ENCODE data around the gene RHCG.
A peak's percentile ranks its signal among the peaks of the same experiment; 100 is the strongest.
"Not testable (repeated sequence)": the region's sequence is repeated elsewhere in the genome, so short reads cannot be mapped to it uniquely, and the experiment has no call there.

The RHCG gene

GRCh38 chr15:89477411-89478242 is 18.8 kb downstream of the RHCG start:
- no peak for DNase-seq (ENCODE audit: low spot score)

GRCh38 chr15:89475661-89476060 is 20.7 kb downstream of the RHCG start:
- DNase-seq (ENCODE audit: low spot score), result no peak

GRCh38 chr15:89472785-89473256 is 23.6 kb downstream of the RHCG start:
- DNase-seq (ENCODE audit: low spot score), result peak; percentile 60

GRCh38 chr15:89469426-89470096 is 26.8 kb downstream of the RHCG start:
- no peak for DNase-seq (ENCODE audit: low spot score)

GRCh38 chr15:89468813-89469212 is 27.6 kb downstream of the RHCG start:
- DNase-seq (ENCODE audit: low spot score), result not testable (repeated sequence)

GRCh38 chr15:89463113-89463512 is 33.3 kb downstream of the RHCG start:
- DNase-seq (ENCODE audit: low spot score), result no peak

- peak; percentile 18 for DNase-seq (ENCODE audit: low spot score)
Observed at GRCh38 chr15:89462198-89462912, 34.0 kb downstream of the RHCG start.

GRCh38 chr15:89461386-89461785 is 35.0 kb downstream of the RHCG start:
- DNase-seq (ENCODE audit: low spot score), result no peak

- no peak for DNase-seq (ENCODE audit: low spot score)
Observed at GRCh38 chr15:89460048-89460447, 36.3 kb downstream of the RHCG start.

GRCh38 chr15:89459271-89460038 is 36.9 kb downstream of the RHCG start:
- no peak for DNase-seq (ENCODE audit: low spot score)

GRCh38 chr15:89458440-89458839 is 37.9 kb downstream of the RHCG start:
- DNase-seq (ENCODE audit: low spot score), result no peak

- DNase-seq (ENCODE audit: low spot score), result peak; percentile 63
Observed at GRCh38 chr15:89457086-89457485, 39.3 kb downstream of the RHCG start.

- no peak for DNase-seq (ENCODE audit: low spot score)
Observed at GRCh38 chr15:89455535-89455934, 40.8 kb downstream of the RHCG start.

GRCh38 chr15:89452330-89452836 is 44.0 kb downstream of the RHCG start:
- DNase-seq (ENCODE audit: low spot score), result no peak

- no peak for DNase-seq (ENCODE audit: low spot score)
Observed at GRCh38 chr15:89451846-89452245, 44.5 kb downstream of the RHCG start.

- no peak for DNase-seq (ENCODE audit: low spot score)
Observed at GRCh38 chr15:89450076-89451006, 46.0 kb downstream of the RHCG start.

GRCh38 chr15:89448825-89449224 is 47.6 kb downstream of the RHCG start:
- no peak for DNase-seq (ENCODE audit: low spot score)

GRCh38 chr15:89447676-89448075 is 48.7 kb downstream of the RHCG start:
- no peak for DNase-seq (ENCODE audit: low spot score)

- no peak for DNase-seq (ENCODE audit: low spot score)
Observed at GRCh38 chr15:89446255-89446891, 50.0 kb downstream of the RHCG start.

GRCh38 chr15:89445518-89445917 is 50.9 kb downstream of the RHCG start:
- DNase-seq (ENCODE audit: low spot score), result no peak
